IPS-11a (cell line): Measurements from ENCODE around the gene VCPKMT.

Experiments used
- H3K4me3 ChIP-seq: one replicate; pipeline ENCODE4 v1.5.1; 2013; ENCODE audit warnings: low read depth, low read length, control low read depth

VCPKMT gene

GRCh38 chr14:50116181-50116956 is at the start of gene VCPKMT:
VCPKMT (minus strand) TSS chr14:50116572; CDS start chr14:50116552, 20 bp downstream.
- H3K4me3 ChIP-seq = peak within 1 kb of the TSS; percentile 99

- H3K4me3 ChIP-seq = no peak overlapping the region
These were observed 39.7 kb upstream of the VCPKMT start for GRCh38 chr14:50156111-50156510.

DNA sequence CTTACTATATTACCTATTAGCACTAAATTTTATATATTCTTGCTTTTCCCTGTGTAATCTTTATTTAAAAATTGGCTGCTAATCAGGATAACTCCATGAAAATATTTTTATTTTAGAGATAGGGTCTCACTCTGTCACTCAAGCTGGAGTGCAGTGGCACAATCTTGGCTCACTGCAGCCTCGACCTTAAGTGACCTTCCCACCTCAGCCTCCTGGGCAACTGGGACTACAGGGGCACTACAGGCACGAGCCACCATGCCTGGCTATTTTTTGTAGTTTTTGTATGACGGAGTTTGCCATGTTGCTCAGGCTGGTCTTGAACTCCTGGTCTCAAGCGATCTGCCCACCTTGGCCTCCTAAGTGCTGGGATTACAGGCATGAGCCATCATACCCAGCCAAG is 32.4 kb upstream of the VCPKMT start:
- H3K4me3 ChIP-seq = no peak overlapping the region

- no peak overlapping the region for H3K4me3 ChIP-seq
These were observed 22.8 kb upstream of the VCPKMT start for GRCh38 chr14:50139192-50139591.

DNA sequence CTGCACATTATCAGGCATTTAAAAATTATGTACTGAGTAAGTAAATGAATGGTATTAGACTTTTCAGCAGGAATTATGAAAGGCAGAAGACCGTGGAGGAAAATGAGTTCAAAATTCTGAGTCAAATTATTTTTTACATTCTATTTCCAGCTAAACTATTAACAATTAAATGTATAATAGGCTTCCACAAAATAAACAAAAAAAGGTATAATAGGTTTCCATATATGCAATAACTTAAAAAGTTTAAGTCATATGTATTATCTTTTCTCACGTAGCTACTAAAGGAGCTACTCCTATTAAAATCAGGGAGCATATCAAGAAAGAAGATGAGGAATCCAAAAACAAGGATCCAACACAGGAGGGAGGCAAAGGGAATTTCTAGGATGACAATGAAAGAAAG is 11.4 kb upstream of the VCPKMT start:
- H3K4me3 ChIP-seq = no peak overlapping the region

DNA sequence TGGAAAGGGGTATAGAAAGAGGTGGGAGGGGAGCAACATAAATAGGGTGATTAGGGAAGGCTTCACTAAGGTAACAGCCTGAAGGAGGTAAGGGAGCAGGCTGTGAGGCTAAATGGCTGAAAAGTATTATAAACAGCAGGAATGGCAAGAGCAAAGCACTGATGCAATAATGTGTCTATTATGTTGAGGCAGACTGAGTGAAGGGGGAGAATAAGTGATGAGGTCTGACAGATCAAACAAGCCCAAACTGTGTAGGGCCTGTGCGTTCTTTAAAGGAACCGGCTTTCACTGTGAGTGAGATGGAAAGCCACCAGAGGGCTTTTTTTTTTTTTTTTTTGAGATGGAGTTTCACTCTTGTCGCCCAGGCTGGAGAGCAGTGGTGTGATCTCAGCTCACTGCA is 6.7 kb upstream of the VCPKMT start:
- H3K4me3 ChIP-seq = no peak overlapping the region

GRCh38 chr14:50122291-50122690 is 5.9 kb upstream of the VCPKMT start:
- no peak overlapping the region for H3K4me3 ChIP-seq

DNA sequence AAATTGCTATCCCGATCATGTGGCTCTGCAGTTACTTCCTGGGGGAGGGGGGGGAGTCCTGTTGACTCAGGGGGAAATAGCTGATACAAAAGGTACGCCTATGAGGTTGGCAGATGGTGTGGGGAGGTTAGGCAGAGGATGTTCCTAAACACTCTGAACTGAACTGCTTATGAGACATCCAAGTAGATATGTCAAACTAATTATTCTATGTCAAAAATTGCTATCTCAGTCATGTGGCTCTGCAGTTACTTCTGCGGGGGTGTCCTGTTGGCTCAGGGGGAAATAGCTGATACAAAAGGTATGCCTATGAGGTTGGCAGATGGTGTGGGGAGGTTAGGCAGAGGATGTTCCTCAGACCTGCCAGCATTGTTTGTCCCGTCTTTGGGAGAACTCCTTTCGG is 5.1 kb upstream of the VCPKMT start:
- no peak overlapping the region for H3K4me3 ChIP-seq

- no peak overlapping the region for H3K4me3 ChIP-seq
These were observed 1.1 kb upstream of the VCPKMT start for GRCh38 chr14:50117456-50117855.

DNA sequence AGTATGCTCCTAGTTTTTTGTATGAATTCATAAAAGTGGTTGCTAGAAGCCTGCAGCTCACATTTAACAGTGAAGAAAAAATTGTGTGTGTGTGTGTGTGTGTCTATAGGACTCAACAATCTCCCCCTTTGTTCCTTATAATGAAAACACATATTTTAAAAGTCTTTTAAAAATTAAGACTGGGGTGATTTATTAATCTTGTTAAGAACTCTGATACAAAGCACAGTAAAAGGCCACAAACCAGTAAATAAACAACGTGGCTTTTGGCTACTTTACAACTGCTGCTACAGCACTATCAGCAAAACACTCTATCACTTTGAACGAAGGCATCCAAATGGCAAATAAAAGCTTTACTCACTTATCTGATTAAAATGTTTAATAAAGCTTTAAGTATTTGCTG is 594 bp upstream of the VCPKMT start:
- no peak overlapping the region for H3K4me3 ChIP-seq

- no peak overlapping the region for H3K4me3 ChIP-seq
These were observed 2.9 kb downstream of the VCPKMT start for GRCh38 chr14:50113381-50114035.

DNA sequence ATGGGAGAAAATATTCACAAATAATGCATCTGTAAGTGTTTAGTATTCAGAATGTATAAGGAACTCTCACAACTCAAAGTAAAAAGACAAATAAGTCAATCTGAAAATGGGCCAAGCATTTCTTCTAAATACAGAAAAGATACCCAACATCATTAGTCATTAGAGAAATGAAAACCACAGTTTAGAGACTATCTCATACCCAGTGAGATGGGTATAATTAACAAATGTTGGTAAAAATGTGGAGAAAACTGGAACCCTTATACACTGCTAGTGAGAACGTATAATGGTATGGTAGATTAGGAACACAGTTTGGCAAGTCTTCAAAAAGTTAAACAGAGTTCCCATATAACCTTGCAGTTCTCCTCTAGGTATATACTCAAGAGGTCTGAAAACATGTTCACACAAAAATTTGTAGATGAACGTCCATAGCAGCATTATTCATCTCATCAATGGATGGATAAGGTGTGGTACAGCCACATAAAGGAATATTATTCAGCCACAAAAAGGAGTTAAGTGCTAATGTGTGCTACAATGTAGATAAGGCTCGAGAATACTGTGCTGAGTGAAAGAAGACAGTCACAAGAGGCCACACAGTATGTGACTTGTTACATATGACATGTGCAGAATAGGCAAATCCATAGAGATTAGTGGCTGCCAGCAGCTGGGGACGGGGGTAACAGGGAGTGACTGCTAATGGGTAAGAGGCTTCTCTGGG is 5.9 kb downstream of the VCPKMT start:
- no peak overlapping the region for H3K4me3 ChIP-seq

DNA sequence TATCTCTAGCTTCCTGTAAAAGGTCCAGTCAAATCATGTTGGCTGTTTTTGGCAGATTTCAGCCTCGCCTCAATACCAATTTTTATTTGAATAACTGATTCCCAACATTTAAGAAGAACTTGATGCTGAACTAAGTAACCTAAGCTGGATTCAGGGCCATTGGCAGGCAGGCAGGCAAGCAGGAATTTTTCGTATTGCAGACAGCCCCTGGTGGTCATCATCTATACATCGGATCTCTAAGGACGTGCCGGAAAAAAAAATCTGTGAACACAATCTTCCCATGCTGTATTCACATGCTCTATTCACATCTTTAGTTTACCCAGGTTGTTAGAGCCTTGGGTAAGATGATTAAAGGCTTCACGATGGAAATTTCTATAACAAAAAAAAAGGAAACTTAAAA is 7.0 kb downstream of the VCPKMT start:
- H3K4me3 ChIP-seq = no peak overlapping the region

- no peak overlapping the region for H3K4me3 ChIP-seq
These were observed 8.5 kb downstream of the VCPKMT start for GRCh38 chr14:50107850-50108249.

DNA sequence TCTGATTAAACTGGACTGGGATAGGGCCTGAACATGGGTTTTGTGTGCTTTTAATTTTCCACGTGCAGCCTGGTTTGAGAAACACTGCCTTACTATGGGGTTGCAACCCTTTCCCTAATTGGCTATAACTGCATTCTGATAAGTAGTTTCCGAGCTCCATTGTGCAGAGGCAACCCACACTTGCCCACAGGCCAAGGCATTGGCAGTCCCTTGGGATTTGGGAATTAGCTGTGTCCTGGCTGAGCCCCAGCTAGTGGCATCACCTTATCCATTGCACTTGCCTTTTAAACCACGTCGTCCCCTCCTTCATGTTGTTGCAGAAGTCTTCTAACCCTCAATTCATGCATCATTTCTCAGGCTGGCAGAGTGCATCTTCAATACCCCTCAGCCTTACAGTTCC is 10.2 kb downstream of the VCPKMT start:
- H3K4me3 ChIP-seq = no peak overlapping the region

DNA sequence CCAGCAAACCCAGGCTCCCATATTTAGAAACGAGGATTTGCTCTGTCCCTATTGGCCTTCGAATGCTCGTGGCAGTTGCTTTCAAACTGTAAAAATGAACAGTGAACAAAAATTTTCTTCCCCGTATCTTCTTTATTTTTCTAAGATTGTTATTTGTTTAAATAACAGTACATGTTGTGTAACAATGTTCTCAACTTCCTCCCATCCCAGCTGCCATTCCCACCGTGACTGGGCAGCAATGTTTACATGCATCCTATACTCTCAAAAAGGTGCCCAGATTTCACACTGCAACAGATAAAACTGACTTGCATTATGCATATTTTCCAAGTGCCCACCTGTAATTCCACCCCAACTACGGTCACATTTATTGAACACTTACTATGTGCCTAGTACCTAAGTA is 12.8 kb downstream of the VCPKMT start:
- no peak overlapping the region for H3K4me3 ChIP-seq

- H3K4me3 ChIP-seq = no peak overlapping the region
These were observed 15.0 kb downstream of the VCPKMT start for GRCh38 chr14:50101417-50101816.

DNA sequence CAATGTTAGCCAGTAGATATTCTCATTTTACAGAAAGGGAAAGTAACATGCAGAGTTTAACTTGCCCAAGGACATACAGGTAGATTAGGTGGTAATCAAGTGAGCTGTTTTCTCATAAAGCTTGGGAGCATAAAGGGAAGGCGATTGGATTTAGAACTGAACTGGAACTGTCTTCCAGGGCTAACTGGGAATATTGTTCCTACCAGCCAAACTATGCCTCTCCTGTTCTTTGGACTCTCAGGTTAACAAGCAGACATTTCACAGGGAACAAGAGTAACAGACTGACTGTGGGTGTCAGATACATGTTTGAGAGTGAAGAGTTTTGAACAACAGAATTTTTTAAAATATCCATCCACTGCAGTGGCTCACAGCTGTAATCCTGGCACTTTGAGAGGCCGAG is 15.6 kb downstream of the VCPKMT start:
- no peak overlapping the region for H3K4me3 ChIP-seq

DNA sequence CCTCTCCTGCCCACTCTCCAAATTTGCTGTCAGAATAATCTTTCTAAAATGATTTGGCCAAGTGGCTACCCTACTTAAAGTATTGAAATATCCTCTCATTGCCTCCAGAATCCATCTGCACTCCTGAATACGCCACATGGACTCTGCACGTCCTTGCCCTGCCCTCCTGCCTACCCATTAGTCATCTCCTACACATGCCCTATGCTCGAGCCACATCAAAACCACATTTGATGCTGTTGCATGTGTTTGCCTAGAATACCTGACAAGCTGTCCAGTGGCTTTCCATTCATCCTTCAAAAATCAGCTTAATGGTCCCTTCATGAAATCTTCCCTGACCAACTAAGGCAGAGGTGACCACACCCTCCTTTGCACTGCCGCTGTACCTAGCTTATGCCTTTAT is 17.0 kb downstream of the VCPKMT start:
- no peak overlapping the region for H3K4me3 ChIP-seq

DNA sequence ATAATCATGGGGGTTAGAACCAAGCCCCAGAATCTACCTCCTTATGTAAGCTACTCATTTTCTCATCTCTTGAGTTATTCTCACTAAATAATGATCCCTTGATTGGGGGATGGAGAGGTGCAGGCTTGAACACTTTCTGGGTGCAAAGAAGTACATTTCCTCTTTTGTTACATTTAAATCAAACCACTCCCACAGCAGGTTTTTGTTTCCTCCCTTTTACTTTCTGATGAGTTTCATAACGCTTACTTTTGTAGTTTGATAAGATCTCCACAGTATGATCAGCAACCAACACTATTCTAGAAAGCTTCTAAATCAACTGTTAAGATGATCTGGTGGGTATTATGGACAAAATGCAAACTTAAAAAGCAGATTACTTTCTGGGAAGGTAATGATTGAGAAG is 20.5 kb downstream of the VCPKMT start:
- H3K4me3 ChIP-seq = no peak overlapping the region

DNA sequence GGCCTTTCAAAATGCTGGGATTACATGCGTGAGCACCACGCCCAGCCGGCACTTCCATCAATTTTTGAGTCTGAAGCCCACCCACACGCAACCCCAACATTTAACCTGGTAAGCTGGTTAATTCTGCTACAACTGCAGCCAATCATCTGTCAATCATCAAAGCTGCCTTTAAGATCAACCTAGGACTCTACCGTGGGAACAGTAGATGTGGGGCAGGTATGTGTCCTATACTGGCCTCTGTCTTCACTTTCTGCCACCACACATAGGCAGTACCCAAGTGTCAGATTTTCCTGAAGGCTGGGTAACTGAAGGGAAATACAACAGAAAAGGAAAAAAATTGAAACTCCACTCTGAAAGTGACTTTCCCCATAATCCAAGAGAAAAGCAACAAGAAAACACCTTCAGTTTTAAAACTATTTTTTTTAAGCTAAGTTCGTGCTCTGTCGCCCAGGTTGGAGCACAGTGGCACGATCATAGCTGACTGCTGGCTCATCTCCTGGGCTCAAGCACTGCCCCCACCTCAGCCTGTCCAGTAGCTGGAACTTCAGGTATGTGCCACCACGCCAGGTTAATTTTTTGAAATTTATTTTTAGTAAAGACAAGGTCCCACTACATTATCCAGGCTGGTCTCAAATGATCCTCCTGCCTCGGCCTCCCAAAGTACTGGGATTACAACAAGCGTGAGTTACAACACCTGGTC is 22.2 kb downstream of the VCPKMT start:
- H3K4me3 ChIP-seq = no peak overlapping the region
